ENCODE data around the gene C1orf115.

DNA sequence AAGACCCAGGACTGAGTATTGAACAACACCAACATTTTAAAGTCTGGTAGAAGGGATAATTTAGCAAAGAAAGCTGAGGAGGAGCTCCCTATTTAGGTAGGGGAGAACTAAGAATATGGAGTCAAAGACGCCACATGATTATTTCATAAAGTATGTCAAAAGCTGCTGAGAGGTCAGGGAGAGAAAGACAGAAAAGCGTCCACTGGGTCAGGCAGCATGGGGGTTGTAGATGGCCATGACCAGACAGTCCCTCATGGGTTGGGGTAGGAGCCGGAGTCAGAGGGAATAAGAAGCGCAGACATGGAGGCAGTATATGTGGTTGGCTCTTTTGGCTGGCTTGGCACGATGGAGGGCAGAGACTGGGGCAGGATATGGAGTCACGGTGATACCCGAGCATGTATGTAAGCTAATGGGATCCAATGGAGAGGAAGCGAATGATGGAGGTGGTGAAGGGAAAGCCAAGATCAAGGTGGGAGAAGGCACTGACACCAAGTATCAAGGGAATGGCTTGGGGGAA lies 4.8 kb downstream of the C1orf115 start:
- TF ChIP-seq, protein P1, sequence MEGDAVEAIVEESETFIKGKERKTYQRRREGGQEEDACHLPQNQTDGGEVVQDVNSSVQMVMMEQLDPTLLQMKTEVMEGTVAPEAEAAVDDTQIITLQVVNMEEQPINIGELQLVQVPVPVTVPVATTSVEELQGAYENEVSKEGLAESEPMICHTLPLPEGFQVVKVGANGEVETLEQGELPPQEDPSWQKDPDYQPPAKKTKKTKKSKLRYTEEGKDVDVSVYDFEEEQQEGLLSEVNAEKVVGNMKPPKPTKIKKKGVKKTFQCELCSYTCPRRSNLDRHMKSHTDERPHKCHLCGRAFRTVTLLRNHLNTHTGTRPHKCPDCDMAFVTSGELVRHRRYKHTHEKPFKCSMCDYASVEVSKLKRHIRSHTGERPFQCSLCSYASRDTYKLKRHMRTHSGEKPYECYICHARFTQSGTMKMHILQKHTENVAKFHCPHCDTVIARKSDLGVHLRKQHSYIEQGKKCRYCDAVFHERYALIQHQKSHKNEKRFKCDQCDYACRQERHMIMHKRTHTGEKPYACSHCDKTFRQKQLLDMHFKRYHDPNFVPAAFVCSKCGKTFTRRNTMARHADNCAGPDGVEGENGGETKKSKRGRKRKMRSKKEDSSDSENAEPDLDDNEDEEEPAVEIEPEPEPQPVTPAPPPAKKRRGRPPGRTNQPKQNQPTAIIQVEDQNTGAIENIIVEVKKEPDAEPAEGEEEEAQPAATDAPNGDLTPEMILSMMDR (IDR thresholded peaks at IDR 0.05; ENCODE audit: low read depth, low read length), result no peak
- TF ChIP-seq EZH2phosphoT487 (IDR thresholded peaks at IDR 0.05; ENCODE audit: low read depth), result no peak
